AG04449 (cell line): ENCODE measurements around the gene GZMB.

Experiments used
- CTCF ChIA-PET: fragments of 350-600 bp; formaldehyde crosslinking; extraction: SDS; loops from one replicate; lab custom pipeline; 2021; ENCODE audit warnings: antibody characterized with exemption; lab: Yijun Ruan, JAX
- POLR2A ChIA-PET: fragments of 400-600, 350-600 bp; formaldehyde crosslinking; extraction: SDS; loops from one replicate; lab custom pipeline; 2020; ENCODE audit warnings: antibody characterized with exemption, inconsistent platforms; lab: Yijun Ruan, JAX
- DNase-seq: peaks from one replicate; pipeline ENCODE4 v3.0.0-alpha.2; 2010; ENCODE audit warnings: low read depth, low spot score
- H3K4me3 ChIP-seq: 2 replicates; pipeline ENCODE4 v1.5.1; 2011; ENCODE audit warnings: low read depth, mild to moderate bottlenecking, control low read depth, low read length
- TF ChIP-seq, protein P1 (sequence below): IDR thresholded peaks from one replicate; pipeline ENCODE4 v1.5.1; 2011; ENCODE audit warnings: mild to moderate bottlenecking, moderate library complexity, low read length, control low read depth, inconsistent platforms; ENCODE audit not compliant: insufficient read depth; ENCODE audit errors: missing control alignments

The GZMB gene

DNA sequence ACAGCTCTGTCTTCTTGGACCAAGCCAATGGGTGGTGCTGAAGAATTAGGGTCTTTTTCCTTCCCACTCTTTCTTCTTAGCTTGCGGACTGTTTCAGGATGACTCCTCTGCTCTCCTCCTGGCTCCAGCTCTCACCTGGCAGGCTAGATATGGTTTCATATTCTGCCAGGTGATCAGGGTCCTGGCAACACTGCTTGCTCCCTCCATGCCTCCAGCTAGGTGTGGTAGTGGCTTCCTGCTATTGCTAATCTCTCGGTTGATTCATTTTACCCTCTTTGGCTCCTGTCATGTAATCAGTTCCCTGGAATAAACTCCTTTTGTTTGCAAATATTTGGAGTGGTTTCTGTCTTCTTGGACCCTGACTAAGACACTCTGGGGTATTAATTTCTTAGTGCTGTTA lies 20.2 kb downstream of the GZMB start:
- DNase-seq = no peak
- TF ChIP-seq, protein P1, sequence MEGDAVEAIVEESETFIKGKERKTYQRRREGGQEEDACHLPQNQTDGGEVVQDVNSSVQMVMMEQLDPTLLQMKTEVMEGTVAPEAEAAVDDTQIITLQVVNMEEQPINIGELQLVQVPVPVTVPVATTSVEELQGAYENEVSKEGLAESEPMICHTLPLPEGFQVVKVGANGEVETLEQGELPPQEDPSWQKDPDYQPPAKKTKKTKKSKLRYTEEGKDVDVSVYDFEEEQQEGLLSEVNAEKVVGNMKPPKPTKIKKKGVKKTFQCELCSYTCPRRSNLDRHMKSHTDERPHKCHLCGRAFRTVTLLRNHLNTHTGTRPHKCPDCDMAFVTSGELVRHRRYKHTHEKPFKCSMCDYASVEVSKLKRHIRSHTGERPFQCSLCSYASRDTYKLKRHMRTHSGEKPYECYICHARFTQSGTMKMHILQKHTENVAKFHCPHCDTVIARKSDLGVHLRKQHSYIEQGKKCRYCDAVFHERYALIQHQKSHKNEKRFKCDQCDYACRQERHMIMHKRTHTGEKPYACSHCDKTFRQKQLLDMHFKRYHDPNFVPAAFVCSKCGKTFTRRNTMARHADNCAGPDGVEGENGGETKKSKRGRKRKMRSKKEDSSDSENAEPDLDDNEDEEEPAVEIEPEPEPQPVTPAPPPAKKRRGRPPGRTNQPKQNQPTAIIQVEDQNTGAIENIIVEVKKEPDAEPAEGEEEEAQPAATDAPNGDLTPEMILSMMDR = no peak
- ChIA-PET CTCF (no interaction called here), POLR2A (no interaction called here)
- H3K4me3 ChIP-seq = no peak overlapping the region

DNA sequence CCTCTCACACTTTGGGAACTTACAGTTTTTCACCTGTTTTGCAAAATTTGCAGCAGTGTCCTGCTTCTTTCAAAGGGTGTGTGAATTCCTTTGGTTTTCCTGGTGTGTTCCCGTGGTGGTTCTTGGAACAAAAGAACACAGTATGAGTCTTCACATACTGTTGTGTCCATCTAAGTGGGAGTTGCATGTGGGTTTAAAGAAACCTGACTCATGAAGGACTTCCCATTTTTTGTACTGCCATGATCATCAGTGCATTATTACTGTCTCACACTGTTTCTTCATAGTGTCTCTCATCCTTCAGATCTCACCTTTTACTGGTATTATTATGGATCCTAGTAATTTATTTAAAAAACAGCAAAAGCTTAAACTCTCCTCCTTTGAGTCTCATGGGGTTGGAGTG lies 20.7 kb downstream of the GZMB start:
- TF ChIP-seq, protein P1 = no peak
- H3K4me3 ChIP-seq = no peak overlapping the region
- no peak for DNase-seq
- ChIA-PET CTCF (no interaction called here), POLR2A (no interaction called here)

DNA sequence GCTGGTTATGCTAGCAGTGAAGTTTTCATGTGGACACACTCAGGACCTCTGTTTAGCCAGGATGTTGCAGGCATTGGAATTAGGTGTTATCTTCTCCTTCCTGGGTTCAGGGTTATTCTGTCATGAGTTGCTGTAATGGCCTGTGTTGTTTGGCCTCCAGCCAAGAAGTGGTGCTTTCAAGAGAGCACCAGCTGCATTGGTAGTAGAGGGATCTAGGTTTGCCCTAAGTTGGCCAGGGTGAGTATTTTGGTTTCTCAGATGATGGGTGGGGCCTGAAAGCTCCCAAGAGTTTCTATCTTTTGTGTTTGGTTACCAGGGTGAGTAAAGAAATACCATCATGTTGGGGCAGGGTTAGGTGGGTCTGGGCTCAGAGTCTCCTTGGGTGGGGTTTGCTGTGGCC lies 21.8 kb downstream of the GZMB start:
- TF ChIP-seq, protein P1 = no peak
- no peak for DNase-seq
- ChIA-PET CTCF (no interaction called here), POLR2A (no interaction called here)
- no peak overlapping the region for H3K4me3 ChIP-seq

DNA sequence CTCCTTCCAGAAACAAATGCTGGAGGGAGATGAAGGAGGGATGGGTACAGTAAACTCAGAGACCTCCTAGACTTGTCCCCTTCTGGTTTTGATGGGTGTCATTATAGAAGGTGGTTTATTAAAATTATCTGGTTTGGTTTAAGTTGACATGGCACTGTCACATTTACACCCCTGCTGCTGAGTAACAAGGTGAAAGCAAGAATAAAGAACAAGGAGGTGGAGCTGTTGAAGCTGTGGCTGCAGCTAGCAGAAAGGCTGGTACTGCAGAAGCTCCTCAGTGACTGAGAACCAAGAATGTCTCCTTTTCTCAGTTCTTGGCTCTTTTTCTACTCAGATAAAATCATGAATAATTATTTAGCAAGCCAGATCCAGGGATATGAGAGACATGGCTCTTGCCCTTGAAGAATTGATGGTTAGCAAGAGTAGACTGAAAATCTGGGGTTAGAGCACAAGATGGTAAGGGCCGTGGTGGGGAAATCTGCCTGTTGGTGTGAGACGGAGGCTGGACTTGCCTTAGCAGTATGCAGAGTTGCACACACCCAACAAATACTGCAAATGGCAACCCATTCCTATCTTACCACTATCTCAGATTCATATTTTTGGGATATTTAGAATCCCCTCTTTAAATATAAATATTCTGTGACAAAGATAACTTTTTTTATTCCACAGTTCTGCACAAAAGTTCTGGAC lies 24.2 kb downstream of the GZMB start, which contains the start of gene GZMH:
GZMH (minus strand) TSS at position 31 of the 690 bp plus-strand sequence. CDS start 72 bp downstream, outside the sequence.
- DNase-seq = no peak

DNA sequence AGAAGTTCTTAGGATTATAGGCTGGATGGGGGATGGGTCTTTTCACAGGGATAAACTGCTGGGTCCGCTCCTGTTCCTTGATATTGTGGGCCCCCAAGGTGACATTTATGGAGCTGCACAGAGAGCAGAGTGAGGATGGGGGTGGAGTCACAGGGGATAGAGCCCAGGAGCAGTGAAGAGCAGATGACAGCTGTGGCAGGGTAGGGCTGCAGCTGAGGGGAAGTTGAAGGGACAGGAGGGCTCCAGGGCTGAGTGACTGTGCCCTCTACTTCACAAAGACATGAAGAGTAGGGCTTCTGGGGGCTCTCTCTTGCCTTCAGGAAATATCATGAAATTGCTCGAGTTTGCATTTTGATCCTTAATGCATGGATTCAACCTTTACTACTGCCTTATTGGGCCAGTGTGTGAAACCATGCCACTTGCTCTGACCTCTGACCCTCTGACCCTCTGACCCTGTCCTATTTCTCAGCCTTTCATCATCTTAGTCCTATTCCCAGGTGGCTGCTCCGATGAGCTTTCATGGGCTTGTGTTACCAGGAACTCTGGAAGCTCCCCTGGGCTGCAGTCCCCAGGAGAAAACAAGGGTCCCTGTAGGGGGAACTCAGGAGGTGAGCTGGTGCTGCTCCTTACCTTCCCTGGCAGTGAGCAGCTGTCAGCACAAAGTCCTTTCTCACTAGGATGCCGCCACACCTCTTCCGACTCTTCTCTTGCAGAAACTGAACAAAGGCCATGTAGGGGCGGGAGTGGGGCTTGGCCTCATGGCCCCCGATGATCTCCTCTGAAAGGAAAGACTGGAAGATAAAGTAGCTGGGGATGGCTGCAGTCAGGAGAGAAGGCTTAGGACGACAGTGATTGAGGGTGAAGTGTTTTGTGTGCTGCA lies 26.1 kb downstream of the GZMB start:
- no peak overlapping the region for H3K4me3 ChIP-seq
- ChIA-PET POLR2A (no interaction called here), CTCF (no interaction called here)
- no peak for DNase-seq
- TF ChIP-seq, protein P1 = no peak

More for the DNA sequence above, 24.2 kb downstream of the GZMB start, which contains the start of gene GZMH:
- TF ChIP-seq, protein P1 = no peak
- no peak within 1 kb of the TSS for H3K4me3 ChIP-seq
- POLR2A ChIA-PET = no interaction called here
- CTCF ChIA-PET = no interaction called here

DNA sequence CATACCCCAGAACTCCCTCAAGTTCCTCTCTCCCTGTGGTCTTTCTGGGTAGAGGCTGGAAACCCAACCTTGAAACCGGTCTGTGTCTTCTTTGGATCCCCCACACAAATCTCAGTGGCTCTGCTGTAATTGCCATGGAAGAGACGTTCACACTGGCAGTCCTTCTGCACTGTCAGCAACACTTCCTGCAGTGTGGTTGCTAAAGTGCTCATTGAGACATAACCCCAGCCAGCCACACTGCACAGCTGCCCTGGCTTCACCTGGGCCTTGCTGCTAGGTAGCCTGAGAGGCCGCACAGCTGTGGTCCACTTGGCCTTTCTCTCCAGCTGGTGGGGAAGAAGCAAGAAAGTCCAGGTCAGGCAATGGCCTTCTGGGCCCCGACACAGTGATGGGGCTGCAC lies 26.9 kb downstream of the GZMB start:
- no peak overlapping the region for H3K4me3 ChIP-seq
- no peak for DNase-seq
- TF ChIP-seq, protein P1 = no peak
- ChIA-PET POLR2A (no interaction called here), CTCF (no interaction called here)
